K562 (cell line): Measurements from ENCODE around the gene COPG2. TPM values are rescaled to one million over a fixed set of nuclear protein-coding genes. Genes with fewer than 3 reads are reported as not detected.

Experiments used
- ATAC-seq: fragments of 200-7000 bp; cut with Tn5 transposase; 3 replicates; pipeline ENCODE4 v1.9.1; 2020; ENCODE audit warnings: moderate library complexity
- BruUV-seq: library from RNA; stranded (reverse); fragments of 400-500 nt; replicated peaks from 2 replicates; lab custom pipeline; 2021; lab: Mats Ljungman, UMichigan
- CTCF ChIA-PET: fragments of 300-600 bp; formaldehyde crosslinking; extraction: SDS; loops from one replicate; lab custom pipeline; 2021; ENCODE audit warnings: low intra/inter-chr PET ratio; lab: Yijun Ruan, JAX
- POLR2A ChIA-PET: fragments of 300-600, 350-650 bp; sonication (Branson Sonifier 250); formaldehyde crosslinking; extraction: SDS; loops from one replicate; lab custom pipeline; 2021; ENCODE audit warnings: antibody characterized with exemption, inconsistent platforms; lab: Yijun Ruan, JAX
- DNase-seq, 4 experiments: peaks; one replicate each; pipeline versions ENCODE4 v3.0.0 to v3.0.0-alpha.2; 2011 to 2018; ENCODE audit warnings: low spot score in 3 of 4, mixed read lengths in 3 of 4; ENCODE audit errors: extremely low read depth in 1 of 4
- FAIRE-seq: peaks from 2 replicates; lab custom pipeline; 2011; peaks lifted over from hg19 to GRCh38; lab: Jason Lieb, UNC
- H2AFZ ChIP-seq: 2 replicates; pipeline ENCODE4 v1.6.0; 2011; ENCODE audit warnings: low read depth, low read length, control low read depth, inconsistent platforms
- H3K27ac ChIP-seq: fragments of 200-600 bp; 3 replicates; pipeline ENCODE4 v1.8.0; 2011; ENCODE audit warnings: low read depth, mild to moderate bottlenecking, control low read depth, inconsistent platforms, low read length, moderate library complexity, mixed read lengths; ENCODE audit errors: extremely low read depth
- H3K27me3 ChIP-seq, 2 experiments: fragments of 300-600 bp in 1 of 2; 2 replicates in 1 of 2; 3 replicates in 1 of 2; pipeline versions ENCODE4 v1.6.0 to v1.8.0; 2011; ENCODE audit warnings: inconsistent platforms in 2 of 2, low read length in 2 of 2, mild to moderate bottlenecking in 1 of 2, mixed read lengths in 1 of 2, moderate library complexity in 1 of 2; ENCODE audit not compliant: control insufficient read depth in 2 of 2, insufficient read depth in 2 of 2
- H3K36me3 ChIP-seq: fragments of 300-600 bp; 3 replicates; pipeline ENCODE4 v1.8.0; 2011; ENCODE audit warnings: mild to moderate bottlenecking, low read length, inconsistent platforms; ENCODE audit not compliant: control insufficient read depth, insufficient read depth
- H3K4me1 ChIP-seq, 2 experiments: fragments of 200-600 bp in 1 of 2; replicated peaks in 1 of 2; 2 replicates in 1 of 2; 3 replicates in 1 of 2; pipeline versions ENCODE4 v1.5.1 to v1.8.0; 2011; ENCODE audit warnings: inconsistent platforms in 2 of 2, low read length in 2 of 2, mild to moderate bottlenecking in 1 of 2, mixed read lengths in 1 of 2, moderate library complexity in 1 of 2; ENCODE audit not compliant: control insufficient read depth in 2 of 2, insufficient read depth in 2 of 2
- H3K4me2 ChIP-seq: 2 replicates; pipeline ENCODE4 v1.6.1; 2011; ENCODE audit warnings: low read length, control low read depth, inconsistent platforms, mixed read lengths; ENCODE audit not compliant: insufficient read depth
- H3K4me3 ChIP-seq: fragments of 200-600 bp; sonication (generic), shearing (Covaris generic); 2 replicates; pipeline ENCODE4 v1.5.1; 2016; ENCODE audit warnings: control low read depth, inconsistent platforms
- H3K79me2 ChIP-seq: fragments of 200-600 bp; 3 replicates; pipeline ENCODE4 v1.8.0; 2011; ENCODE audit warnings: low read length, inconsistent platforms; ENCODE audit not compliant: control insufficient read depth, insufficient read depth
- H3K9ac ChIP-seq, 2 experiments: 2 replicates each; pipeline versions ENCODE4 v1.6.0 to v1.6.1; 2011; ENCODE audit warnings: low read depth in 2 of 2, low read length in 2 of 2, control low read depth in 1 of 2, inconsistent platforms in 1 of 2, mild to moderate bottlenecking in 1 of 2, mixed read lengths in 1 of 2; ENCODE audit not compliant: insufficient read depth in 1 of 2
- H3K9me1 ChIP-seq: one replicate; pipeline ENCODE4 v1.6.0; 2011; ENCODE audit warnings: inconsistent platforms, mild to moderate bottlenecking, low read length, moderate library complexity; ENCODE audit not compliant: control insufficient read depth, insufficient read depth
- H3K9me3 ChIP-seq: replicated peaks from 2 replicates; pipeline ENCODE4 v1.5.1; 2011; ENCODE audit warnings: low read depth, low read length, inconsistent platforms; ENCODE audit not compliant: control insufficient read depth, insufficient read depth
- H4K20me1 ChIP-seq: replicated peaks from 2 replicates; pipeline ENCODE4 v1.6.1; 2011; ENCODE audit warnings: low read length, inconsistent platforms, mixed read lengths; ENCODE audit not compliant: control insufficient read depth, insufficient read depth
- FOXJ2 ChIP-seq: fragments of 200-800 bp; sonication (Bioruptor generic); IDR thresholded peaks from 2 replicates; pipeline ENCODE4 v1.6.1; 2016; ENCODE audit warnings: missing genetic modification characterization, missing compliant biosample characterization
- MEIS2 ChIP-seq: fragments of 450-650 bp; IDR thresholded peaks from 2 replicates; pipeline ENCODE4 v1.6.1; 2014; ENCODE audit warnings: mild to moderate bottlenecking; ENCODE audit not compliant: partially characterized antibody
- SP1 ChIP-seq: sonication (generic); formaldehyde crosslinking; IDR thresholded peaks from 2 replicates; pipeline ENCODE4 v1.8.1; 2022; ENCODE audit warnings: mild to moderate bottlenecking, missing genetic modification reagents
- WGBS: fragments of 100-300 bp; shearing (Covaris generic); methylation state at CpG from one replicate; pipeline ENCODE4 v1.1.6; 2016; ENCODE audit warnings: low coverage, mixed read lengths; ENCODE audit not compliant: insufficient coverage; ENCODE audit errors: missing lambda C conversion rate; 5-methylcytosine and 5-hydroxymethylcytosine counted together
- in situ Hi-C: fragments of 300-500 bp; cut with MboI; formaldehyde crosslinking; loops from 4 replicates; pipeline ENCODE4 v1.15.0; 2018; ENCODE audit warnings: inconsistent platforms, mixed read lengths
- intact Hi-C: fragments of 100-400 bp; cut with micrococcal nuclease; formaldehyde crosslinking; loops from 2 replicates; pipeline ENCODE4 v1.14.2; 2022
- polyA plus RNA-seq, 8 experiments: library from polyadenylated mRNA; depleted of rRNA in 4 of 8; stranded (reverse) in 5 of 8; unstranded in 3 of 8; fragments of >200 nt; fragmentation: Nextera tagmentation in 2 of 8; fragmentation: Illumina TruSeq in 1 of 8; extraction: Ambion mirVana in 2 of 8; extraction: Trizol in 1 of 8; gene quantifications; 2 replicates each; pipeline versions ENCODE4 v1.2.1 to v1.2.3, GENCODE V29; 2011 to 2014; ENCODE audit warnings: inconsistent platforms in 1 of 8, missing spikeins in 1 of 8
- total RNA-seq, 7 experiments: library from RNA; depleted of rRNA in 6 of 7; stranded (reverse); fragments of >200 nt in 6 of 7; fragmentation: Illumina TruSeq in 2 of 7; extraction: Trizol in 2 of 7; gene quantifications; 2 replicates each; pipeline versions ENCODE4 v1.2.1 to v1.2.3, GENCODE V29; 2011 to 2021; ENCODE audit warnings: low replicate concordance in 1 of 7
- TF ChIP-seq, protein P1 (sequence below), 3 experiments: IDR thresholded peaks in 2 of 3; conservative IDR thresholded peaks in 1 of 3; 2 replicates each; pipeline ENCODE4 v1.5.1; 2011 to 2012; ENCODE audit warnings: low read length in 3 of 3, mild to moderate bottlenecking in 3 of 3, control low read depth in 2 of 3, improper control_type of control experiment in 1 of 3, inconsistent platforms in 1 of 3, low read depth in 1 of 3, mixed read lengths in 1 of 3, moderate library complexity in 1 of 3; ENCODE audit not compliant: insufficient read depth in 2 of 3
- TF ChIP-seq, protein P2 (sequence below): fragments of 450-650 bp; IDR thresholded peaks from 2 replicates; pipeline ENCODE4 v1.6.1; 2016; ENCODE audit warnings: mild to moderate bottlenecking
- TF ChIP-seq, protein P3 (sequence below), 2 experiments: IDR thresholded peaks in 1 of 2; conservative IDR thresholded peaks in 1 of 2; 2 replicates each; pipeline ENCODE4 v1.6.1; 2016; ENCODE audit warnings: low read depth in 2 of 2, mild to moderate bottlenecking in 1 of 2, missing compliant biosample characterization in 1 of 2, missing genetic modification characterization in 1 of 2, moderate library complexity in 1 of 2

Gene COPG2
- total and polyA plus RNA-seq, 9 of the 15 experiments (the other 6 are each of a cell fraction or from before 2014, with no cell fraction given), result 6.6 to 104 (median 32.5) TPM

DNA sequence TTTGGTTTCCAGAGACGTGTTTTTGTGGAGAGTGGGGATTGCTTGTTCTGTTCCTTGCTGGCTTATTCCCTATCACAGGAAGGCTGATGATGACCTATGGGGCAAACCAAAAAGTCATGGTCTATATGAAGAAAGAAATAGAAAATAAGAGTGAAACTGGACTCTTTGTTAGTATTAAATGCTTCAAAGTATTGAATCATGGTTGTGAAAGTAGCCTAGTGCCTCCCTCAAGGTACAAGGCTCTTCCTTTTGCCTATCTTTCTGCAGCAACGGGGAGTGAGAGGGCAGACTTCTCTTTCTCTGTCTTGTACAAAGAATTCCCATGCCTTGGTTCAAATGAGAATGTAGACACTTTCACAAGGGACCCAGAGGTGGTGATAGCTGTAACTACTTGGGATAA, 167.6 kb downstream of the COPG2 start:
- ChIA-PET POLR2A (interaction anchor here (1.5 kb wide), 1 partner anchor 78 kb away, joined by 4 read pairs; no protein-coding TSS in a partner anchor), CTCF (no interaction called here)
- Histone ChIP-seq H3K4me1 (no peaks in the 10 kb centered on the region), H3K4me2 (no peak overlapping the region), H4K20me1 (no peaks in the 10 kb centered on the region), H3K79me2 (no peaks in the 10 kb centered on the region), H3K27ac (no peak overlapping the region), H3K36me3 (no peaks in the 10 kb centered on the region), H3K4me3 (no peak overlapping the region), H3K27me3 (no peaks in the 10 kb centered on the region), H3K9me1 (no peaks in the 10 kb centered on the region), H3K9me3 (no peaks in the 10 kb centered on the region), H2AFZ (no peak overlapping the region), H3K9ac (no peak overlapping the region)
- WGBS, result 40% methylated on average over 2 of the region's 2 CpGs
- FAIRE-seq, result no peak
- TF ChIP-seq, protein P1, sequence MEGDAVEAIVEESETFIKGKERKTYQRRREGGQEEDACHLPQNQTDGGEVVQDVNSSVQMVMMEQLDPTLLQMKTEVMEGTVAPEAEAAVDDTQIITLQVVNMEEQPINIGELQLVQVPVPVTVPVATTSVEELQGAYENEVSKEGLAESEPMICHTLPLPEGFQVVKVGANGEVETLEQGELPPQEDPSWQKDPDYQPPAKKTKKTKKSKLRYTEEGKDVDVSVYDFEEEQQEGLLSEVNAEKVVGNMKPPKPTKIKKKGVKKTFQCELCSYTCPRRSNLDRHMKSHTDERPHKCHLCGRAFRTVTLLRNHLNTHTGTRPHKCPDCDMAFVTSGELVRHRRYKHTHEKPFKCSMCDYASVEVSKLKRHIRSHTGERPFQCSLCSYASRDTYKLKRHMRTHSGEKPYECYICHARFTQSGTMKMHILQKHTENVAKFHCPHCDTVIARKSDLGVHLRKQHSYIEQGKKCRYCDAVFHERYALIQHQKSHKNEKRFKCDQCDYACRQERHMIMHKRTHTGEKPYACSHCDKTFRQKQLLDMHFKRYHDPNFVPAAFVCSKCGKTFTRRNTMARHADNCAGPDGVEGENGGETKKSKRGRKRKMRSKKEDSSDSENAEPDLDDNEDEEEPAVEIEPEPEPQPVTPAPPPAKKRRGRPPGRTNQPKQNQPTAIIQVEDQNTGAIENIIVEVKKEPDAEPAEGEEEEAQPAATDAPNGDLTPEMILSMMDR (IDR thresholded peaks at IDR 0.05 in 2 of 3, conservative IDR thresholded peaks at IDR 0.05 in 1 of 3; ENCODE audit: insufficient read depth in 2 of 3, low read depth in 1 of 3, low read length in 3 of 3), result no peak
- TF ChIP-seq FOXJ2 (tag), result no peak
- no peak for TF ChIP-seq SP1 (CRISPR knock-in tag)
- in situ Hi-C loops, result no loop called here
- no TSS peak for BruUV-seq
- ATAC-seq, result no peak
- intact Hi-C loops, result no loop called here
- DNase-seq, result no peak

DNA sequence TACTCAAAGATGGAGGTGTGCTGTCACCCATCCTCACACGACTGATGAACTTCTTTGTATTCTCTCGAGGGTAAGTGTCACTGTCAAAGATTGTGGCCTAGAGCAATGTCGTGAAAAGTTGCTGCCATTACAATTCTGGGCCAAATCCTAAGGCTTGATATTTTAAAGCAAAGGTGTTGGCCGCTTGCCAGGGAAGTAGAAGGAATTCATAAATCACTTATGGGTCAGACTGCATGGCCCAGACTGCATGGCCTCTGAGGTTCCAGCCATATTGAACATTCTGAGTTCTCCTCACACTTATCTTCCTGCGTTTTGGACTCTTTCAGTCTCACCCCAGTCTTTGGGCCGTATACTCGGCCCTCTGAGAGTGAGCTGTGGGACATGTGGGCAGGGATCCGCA, 168.1 kb downstream of the COPG2 start:
- H3K9me1 ChIP-seq, result no peaks in the 10 kb centered on the region
- ATAC-seq, result no peak; the same call in 2 of the 3 replicates
- H3K4me1 ChIP-seq, result peaks cover 0 to under 1% of the 10 kb centered on the region in 2 experiments; a peak in 1 of 5 replicates
- no peak overlapping the region for H3K4me3 ChIP-seq
- peak in 1 of 4 experiments; percentile 27 for DNase-seq
- no peak overlapping the region for H3K27ac ChIP-seq
- no peaks in the 10 kb centered on the region for H3K79me2 ChIP-seq
- no peaks in the 10 kb centered on the region for H3K9me3 ChIP-seq
- H3K9ac ChIP-seq, result no peak overlapping the region
- no peak overlapping the region for H3K4me2 ChIP-seq
- 43% methylated on average over 8 of the region's 8 CpGs for WGBS
- intact Hi-C loops (no loop called here), in situ Hi-C loops (no loop called here)
- no TSS peak for BruUV-seq
- H3K27me3 ChIP-seq, result no peaks in the 10 kb centered on the region
- no peak for FAIRE-seq
- H2AFZ ChIP-seq, result no peak overlapping the region
- H3K36me3 ChIP-seq, result no peaks in the 10 kb centered on the region
- POLR2A ChIA-PET, result interaction anchor here (1.5 kb wide), 1 partner anchor 77 kb away, joined by 4 read pairs; no protein-coding TSS in a partner anchor
- no peaks in the 10 kb centered on the region for H4K20me1 ChIP-seq
- CTCF ChIA-PET, result no interaction called here
- TF ChIP-seq, protein P2, sequence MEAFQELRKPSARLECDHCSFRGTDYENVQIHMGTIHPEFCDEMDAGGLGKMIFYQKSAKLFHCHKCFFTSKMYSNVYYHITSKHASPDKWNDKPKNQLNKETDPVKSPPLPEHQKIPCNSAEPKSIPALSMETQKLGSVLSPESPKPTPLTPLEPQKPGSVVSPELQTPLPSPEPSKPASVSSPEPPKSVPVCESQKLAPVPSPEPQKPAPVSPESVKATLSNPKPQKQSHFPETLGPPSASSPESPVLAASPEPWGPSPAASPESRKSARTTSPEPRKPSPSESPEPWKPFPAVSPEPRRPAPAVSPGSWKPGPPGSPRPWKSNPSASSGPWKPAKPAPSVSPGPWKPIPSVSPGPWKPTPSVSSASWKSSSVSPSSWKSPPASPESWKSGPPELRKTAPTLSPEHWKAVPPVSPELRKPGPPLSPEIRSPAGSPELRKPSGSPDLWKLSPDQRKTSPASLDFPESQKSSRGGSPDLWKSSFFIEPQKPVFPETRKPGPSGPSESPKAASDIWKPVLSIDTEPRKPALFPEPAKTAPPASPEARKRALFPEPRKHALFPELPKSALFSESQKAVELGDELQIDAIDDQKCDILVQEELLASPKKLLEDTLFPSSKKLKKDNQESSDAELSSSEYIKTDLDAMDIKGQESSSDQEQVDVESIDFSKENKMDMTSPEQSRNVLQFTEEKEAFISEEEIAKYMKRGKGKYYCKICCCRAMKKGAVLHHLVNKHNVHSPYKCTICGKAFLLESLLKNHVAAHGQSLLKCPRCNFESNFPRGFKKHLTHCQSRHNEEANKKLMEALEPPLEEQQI, result no peak
- TF ChIP-seq, protein P3, sequence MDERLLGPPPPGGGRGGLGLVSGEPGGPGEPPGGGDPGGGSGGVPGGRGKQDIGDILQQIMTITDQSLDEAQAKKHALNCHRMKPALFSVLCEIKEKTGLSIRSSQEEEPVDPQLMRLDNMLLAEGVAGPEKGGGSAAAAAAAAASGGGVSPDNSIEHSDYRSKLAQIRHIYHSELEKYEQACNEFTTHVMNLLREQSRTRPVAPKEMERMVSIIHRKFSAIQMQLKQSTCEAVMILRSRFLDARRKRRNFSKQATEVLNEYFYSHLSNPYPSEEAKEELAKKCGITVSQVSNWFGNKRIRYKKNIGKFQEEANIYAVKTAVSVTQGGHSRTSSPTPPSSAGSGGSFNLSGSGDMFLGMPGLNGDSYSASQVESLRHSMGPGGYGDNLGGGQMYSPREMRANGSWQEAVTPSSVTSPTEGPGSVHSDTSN (CRISPR knock-in tag; IDR thresholded peaks at IDR 0.05; ENCODE audit: low read depth), result no peak
- TF ChIP-seq, protein P3 (tag; conservative IDR thresholded peaks at IDR 0.05; ENCODE audit: low read depth), result peak; percentile 75
- peak; percentile 85 for TF ChIP-seq MEIS2
